ENCODE results near the gene CORO6.

CORO6 gene

GRCh38 chr17:29617481-29618271 is 5.0 kb downstream of the CORO6 start:
- peaks cover 9% of the 10 kb centered on the region; the same call in 1 of the 2 replicates for H3K27me3 ChIP-seq (ENCODE audit: insufficient read depth, low read length)
- TF ChIP-seq, protein P1, sequence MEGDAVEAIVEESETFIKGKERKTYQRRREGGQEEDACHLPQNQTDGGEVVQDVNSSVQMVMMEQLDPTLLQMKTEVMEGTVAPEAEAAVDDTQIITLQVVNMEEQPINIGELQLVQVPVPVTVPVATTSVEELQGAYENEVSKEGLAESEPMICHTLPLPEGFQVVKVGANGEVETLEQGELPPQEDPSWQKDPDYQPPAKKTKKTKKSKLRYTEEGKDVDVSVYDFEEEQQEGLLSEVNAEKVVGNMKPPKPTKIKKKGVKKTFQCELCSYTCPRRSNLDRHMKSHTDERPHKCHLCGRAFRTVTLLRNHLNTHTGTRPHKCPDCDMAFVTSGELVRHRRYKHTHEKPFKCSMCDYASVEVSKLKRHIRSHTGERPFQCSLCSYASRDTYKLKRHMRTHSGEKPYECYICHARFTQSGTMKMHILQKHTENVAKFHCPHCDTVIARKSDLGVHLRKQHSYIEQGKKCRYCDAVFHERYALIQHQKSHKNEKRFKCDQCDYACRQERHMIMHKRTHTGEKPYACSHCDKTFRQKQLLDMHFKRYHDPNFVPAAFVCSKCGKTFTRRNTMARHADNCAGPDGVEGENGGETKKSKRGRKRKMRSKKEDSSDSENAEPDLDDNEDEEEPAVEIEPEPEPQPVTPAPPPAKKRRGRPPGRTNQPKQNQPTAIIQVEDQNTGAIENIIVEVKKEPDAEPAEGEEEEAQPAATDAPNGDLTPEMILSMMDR (IDR thresholded peaks at IDR 0.05; ENCODE audit: low read length), result peak; percentile 86
- no peak for TF ChIP-seq EZH2 (IDR thresholded peaks at IDR 0.05; ENCODE audit: borderline replicate concordance, low read length)
- peaks cover 62% of the 10 kb centered on the region for H3K4me1 ChIP-seq (ENCODE audit: insufficient read depth, low read length, severe bottlenecking)
- no peaks in the 10 kb centered on the region for H3K79me2 ChIP-seq (ENCODE audit: insufficient read depth, low read length)
- H3K9me2 ChIP-seq (ENCODE audit: low read depth, low read length), result no peaks in the 10 kb centered on the region
- peak overlapping the region; percentile 63 for H3K4me3 ChIP-seq (ENCODE audit: low read depth, low read length, poor library complexity, severe bottlenecking)
- no peaks in the 10 kb centered on the region for H3K36me3 ChIP-seq (ENCODE audit: insufficient read depth, low read length)
- no peaks in the 10 kb centered on the region for H3K9me3 ChIP-seq (ENCODE audit: low read length)
- no peaks in the 10 kb centered on the region for H4K20me1 ChIP-seq (ENCODE audit: insufficient read depth, low read length)
- peak overlapping the region; percentile 81 for H3K27ac ChIP-seq (ENCODE audit: low read depth, low read length, poor library complexity, severe bottlenecking)
- no peaks in the 10 kb centered on the region for H3F3A ChIP-seq (ENCODE audit: insufficient read depth, low read length)
- H3K9ac ChIP-seq (ENCODE audit: low read length), result peak overlapping the region; percentile 82
- H2AFZ ChIP-seq (ENCODE audit: low read length), result no peak overlapping the region
- peak overlapping the region; percentile 82 for H3K4me2 ChIP-seq (ENCODE audit: low read length)

DNA sequence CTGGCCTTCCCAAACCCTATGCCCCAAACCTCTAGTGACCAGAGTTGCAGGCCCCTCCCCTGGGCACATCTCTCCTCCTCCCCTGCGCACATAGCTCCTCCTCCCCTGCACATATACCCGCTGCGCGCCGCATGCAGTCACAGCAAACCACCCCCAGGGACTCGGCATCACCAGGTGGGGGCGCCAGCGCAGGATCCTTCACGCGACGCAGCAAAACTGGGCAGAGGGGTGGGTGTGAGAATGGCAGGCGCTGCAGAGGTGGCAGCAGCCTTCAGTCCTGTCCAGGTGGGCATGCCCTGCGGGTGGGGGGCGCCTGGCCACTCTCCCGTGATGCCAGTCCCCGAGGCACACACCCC is 5.6 kb downstream of the CORO6 start:
- Histone ChIP-seq H3K27ac (ENCODE audit: low read depth, low read length, poor library complexity, severe bottlenecking) (peak overlapping the region; percentile 81), H3K9ac (ENCODE audit: low read length) (peak overlapping the region; percentile 82), H3K4me1 (ENCODE audit: insufficient read depth, low read length, severe bottlenecking) (peaks cover 57% of the 10 kb centered on the region), H3K36me3 (ENCODE audit: insufficient read depth, low read length) (no peaks in the 10 kb centered on the region), H3K79me2 (ENCODE audit: insufficient read depth, low read length) (no peaks in the 10 kb centered on the region), H3K27me3 (ENCODE audit: insufficient read depth, low read length) (peaks cover 8% of the 10 kb centered on the region; the same call in 1 of the 2 replicates), H2AFZ (ENCODE audit: low read length) (no peak overlapping the region), H3K9me3 (ENCODE audit: low read length) (no peaks in the 10 kb centered on the region), H3K4me2 (ENCODE audit: low read length) (peak overlapping the region; percentile 82), H3F3A (ENCODE audit: insufficient read depth, low read length) (no peaks in the 10 kb centered on the region), H3K9me2 (ENCODE audit: low read depth, low read length) (no peaks in the 10 kb centered on the region), H3K4me3 (ENCODE audit: low read depth, low read length, poor library complexity, severe bottlenecking) (peak overlapping the region; percentile 63), H4K20me1 (ENCODE audit: insufficient read depth, low read length) (no peaks in the 10 kb centered on the region)
- TF ChIP-seq, protein P1 (IDR thresholded peaks at IDR 0.05; ENCODE audit: low read length), result peak; percentile 96
- no peak for TF ChIP-seq EZH2 (IDR thresholded peaks at IDR 0.05; ENCODE audit: borderline replicate concordance, low read length)

- no peak for TF ChIP-seq EZH2 (IDR thresholded peaks at IDR 0.05; ENCODE audit: borderline replicate concordance, low read length)
- TF ChIP-seq, protein P1 (IDR thresholded peaks at IDR 0.05; ENCODE audit: low read length), result no peak
- H3K9me3 ChIP-seq (ENCODE audit: low read length), result no peaks in the 10 kb centered on the region
- H3K27ac ChIP-seq (ENCODE audit: low read depth, low read length, poor library complexity, severe bottlenecking), result no peak overlapping the region
- H4K20me1 ChIP-seq (ENCODE audit: insufficient read depth, low read length), result no peaks in the 10 kb centered on the region
- H2AFZ ChIP-seq (ENCODE audit: low read length), result no peak overlapping the region
- H3K4me1 ChIP-seq (ENCODE audit: insufficient read depth, low read length, severe bottlenecking), result peaks cover 54% of the 10 kb centered on the region
- H3K27me3 ChIP-seq (ENCODE audit: insufficient read depth, low read length), result 0 out of 2 replicates have a peak, but pooled peaks cover 4% of the 10 kb centered on the region
- H3K4me3 ChIP-seq (ENCODE audit: low read depth, low read length, poor library complexity, severe bottlenecking), result peak overlapping the region; percentile 63
- peak overlapping the region; percentile 42; the same call in 1 of the 2 replicates for H3K9ac ChIP-seq (ENCODE audit: low read length)
- H3F3A ChIP-seq (ENCODE audit: insufficient read depth, low read length), result no peaks in the 10 kb centered on the region
- peak overlapping the region; percentile 82 for H3K4me2 ChIP-seq (ENCODE audit: low read length)
- no peaks in the 10 kb centered on the region for H3K9me2 ChIP-seq (ENCODE audit: low read depth, low read length)
- no peaks in the 10 kb centered on the region for H3K79me2 ChIP-seq (ENCODE audit: insufficient read depth, low read length)
- no peaks in the 10 kb centered on the region for H3K36me3 ChIP-seq (ENCODE audit: insufficient read depth, low read length)
These were observed 6.2 kb downstream of the CORO6 start for GRCh38 chr17:29616300-29617048.

All from OCI-LY1 (cell line).